ENCODE results near the gene ABRAXAS1.

The ABRAXAS1 gene

GRCh38 chr4:83449009-83449408, 35.9 kb downstream of the ABRAXAS1 start:
- DNase-seq: no peak

DNA sequence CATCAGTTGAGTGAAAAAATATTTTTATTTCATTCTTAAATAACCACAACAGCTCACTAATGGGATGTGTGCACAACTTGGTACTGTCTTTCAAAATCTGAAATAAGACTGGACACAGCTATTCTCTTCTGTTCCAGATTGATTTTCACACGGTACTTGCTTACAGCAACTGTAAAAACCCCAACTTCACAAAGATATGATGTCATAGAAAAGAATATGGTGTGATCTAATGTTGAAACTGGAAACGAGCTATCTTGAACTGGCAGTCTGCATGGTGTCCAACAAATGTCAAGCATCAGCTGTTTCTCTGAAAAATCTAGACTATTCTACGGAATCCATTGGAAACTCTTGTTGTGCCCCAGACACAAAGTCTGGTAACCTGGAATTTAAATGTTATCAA, 44.0 kb downstream of the ABRAXAS1 start:
- DNase-seq: no peak

DNA sequence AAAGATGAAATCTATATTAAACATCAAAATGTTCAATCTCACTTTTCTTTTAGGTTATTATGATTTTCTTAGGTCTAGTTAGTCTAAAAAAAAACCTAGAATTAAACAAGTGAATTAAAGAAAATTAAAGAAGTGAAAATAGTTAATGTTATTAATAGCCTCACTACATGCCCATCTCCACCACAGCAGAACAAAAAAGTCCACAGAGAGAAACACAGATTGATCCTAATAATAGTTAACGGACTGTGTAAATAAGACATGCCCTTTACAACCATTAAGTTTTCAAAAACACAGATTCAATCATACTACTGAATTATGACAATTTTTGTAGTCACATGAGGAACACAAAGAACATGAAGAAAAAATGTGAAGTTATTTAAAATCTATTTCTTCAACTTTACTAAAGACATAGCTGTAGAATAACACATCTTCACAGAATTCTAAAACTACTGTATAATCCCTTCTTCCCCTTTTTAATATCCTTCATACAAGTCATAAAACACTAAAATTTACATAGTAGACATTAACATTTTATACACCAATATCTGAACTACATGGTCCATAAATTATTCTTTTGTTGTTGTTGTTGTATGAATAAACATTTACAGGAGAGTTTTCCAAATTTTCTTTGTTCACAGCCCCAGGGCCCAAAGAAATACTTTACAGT, 44.6 kb downstream of the ABRAXAS1 start:
- no peak for DNase-seq

DNA sequence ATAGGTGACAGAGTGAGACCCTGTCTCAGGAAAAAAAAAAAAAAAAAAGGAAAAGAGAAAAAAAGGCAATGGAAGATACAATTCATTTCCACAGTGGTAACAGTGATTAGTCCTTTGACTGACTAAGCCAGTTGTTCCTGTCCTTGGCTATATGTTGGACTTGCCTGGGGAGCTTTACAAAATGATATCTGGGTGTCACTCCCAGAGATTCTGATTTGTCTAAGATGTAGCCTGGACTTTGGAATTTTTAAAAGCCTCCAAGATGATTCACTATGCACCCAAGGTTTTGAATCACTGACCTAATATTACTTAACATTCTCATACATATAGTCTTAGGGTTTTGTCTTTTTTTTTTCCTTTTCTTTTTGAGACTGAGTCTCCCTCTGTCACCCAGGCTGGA, 46.2 kb downstream of the ABRAXAS1 start:
- DNase-seq: no peak

DNA sequence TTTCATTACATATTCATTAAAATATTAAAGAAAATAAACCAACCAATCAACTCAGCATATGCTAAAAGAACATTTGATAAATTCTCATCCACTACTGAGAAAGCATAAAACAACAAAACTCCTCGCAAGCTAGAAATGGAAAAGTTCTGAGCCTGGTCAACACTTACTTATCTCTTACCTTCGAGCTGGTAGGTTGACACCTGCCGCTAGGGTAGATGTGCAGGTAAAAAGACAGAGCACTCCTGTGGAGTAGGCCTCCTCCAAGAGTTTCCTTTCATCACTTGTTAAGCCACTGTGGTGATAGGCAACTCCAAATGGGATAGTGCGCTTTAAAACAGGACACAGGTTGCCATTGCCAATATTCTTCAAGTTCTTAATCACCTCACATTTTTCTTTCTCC, 48.2 kb downstream of the ABRAXAS1 start:
- DNase-seq: no peak

DNA sequence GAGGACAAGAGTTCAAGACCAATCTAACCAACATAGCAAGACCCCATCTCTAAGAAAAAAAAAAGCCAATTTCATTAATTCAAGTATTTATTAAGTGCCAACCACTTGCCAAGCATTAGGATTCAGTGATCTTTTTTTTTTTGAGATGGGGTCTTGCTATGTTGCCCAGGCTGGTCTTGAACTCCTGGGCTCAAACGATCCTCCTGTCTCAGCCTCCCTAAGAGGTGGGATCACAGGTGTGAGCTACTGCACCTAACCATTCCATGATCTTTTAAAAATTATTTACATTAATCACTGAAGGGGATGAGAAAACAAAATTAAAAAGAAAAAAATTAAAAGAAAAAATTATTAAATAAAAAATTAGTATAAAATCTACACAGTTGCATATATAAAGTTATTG, 53.7 kb downstream of the ABRAXAS1 start:
- DNase-seq: no peak

- no peak for DNase-seq
These were observed 66.7 kb downstream of the ABRAXAS1 start for GRCh38 chr4:83418211-83418610.

DNA sequence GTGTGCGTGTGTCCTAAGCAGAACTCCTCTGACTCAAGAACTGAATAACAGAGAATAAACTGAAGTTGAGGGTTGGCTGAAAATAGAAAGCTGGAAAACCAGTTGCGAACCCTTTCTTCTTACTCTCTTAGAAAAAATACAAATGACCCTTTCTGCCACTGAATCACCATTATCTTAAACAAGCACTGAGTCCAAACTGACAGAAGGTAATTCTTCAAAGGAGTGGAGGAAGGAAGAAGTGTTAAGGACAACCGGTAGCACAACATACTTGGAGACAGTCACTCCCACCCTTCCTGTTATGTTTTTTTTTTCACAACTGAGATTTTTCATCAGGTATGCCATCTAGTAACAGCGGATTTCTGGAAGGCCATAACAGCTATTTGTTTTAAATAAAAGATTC, 67.3 kb downstream of the ABRAXAS1 start:
- DNase-seq: no peak

DNA sequence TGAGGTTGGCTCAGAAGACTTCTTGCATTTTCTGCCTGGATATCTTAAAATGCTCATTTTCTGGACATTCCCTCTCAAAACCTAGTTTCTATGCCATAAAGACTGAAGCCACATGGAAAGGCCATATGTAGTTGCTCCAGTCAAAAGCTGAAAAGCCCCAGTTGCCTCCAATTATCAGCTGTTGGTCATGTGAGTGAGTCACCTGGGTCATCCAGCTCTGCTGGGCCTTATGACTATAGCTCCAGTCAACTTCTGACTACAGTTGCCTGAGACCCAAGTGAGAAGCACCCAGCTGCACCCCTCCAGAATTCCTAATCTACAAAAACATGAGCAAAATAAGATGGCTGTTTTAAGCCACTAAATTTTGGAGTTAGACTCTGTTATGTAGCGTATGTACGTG, 71.2 kb downstream of the ABRAXAS1 start:
- no peak for DNase-seq
